ENCODE measurements around the gene ADAMTSL4. TPM values are rescaled to one million over a fixed set of nuclear protein-coding genes. Genes with fewer than 3 reads are reported as not detected.
"Not testable (repeated sequence)": the region's sequence is repeated elsewhere in the genome, so short reads cannot be mapped to it uniquely, and the experiment has no call there.

Gene ADAMTSL4
- total RNA-seq, 1 experiment from 2014 or later = not detected

GRCh38 chr1:150601540-150601939, 52.3 kb downstream of the ADAMTSL4 start:
- ChIA-PET POLR2A (ENCODE audit: low non-redundant PET) (no interaction called here), CTCF (no interaction called here)
- H3K27me3 ChIP-seq (replicated peaks; ENCODE audit: insufficient read depth, low read depth, low read length, poor library complexity) = no peaks in the 10 kb centered on the region
- H3K27ac ChIP-seq (ENCODE audit: low read depth, low read length, poor library complexity, severe bottlenecking) = no peak overlapping the region
- intact Hi-C loops (cut with micrococcal nuclease; ENCODE audit: unreplicated experiment) = no loop called here
- BruUV-seq (replicated peaks) = no TSS peak
- no peaks in the 10 kb centered on the region for H3K36me3 ChIP-seq (ENCODE audit: insufficient read depth, low read length, poor library complexity, severe bottlenecking)
- no peak overlapping the region for H3K4me3 ChIP-seq (ENCODE audit: low read depth, low read length, poor library complexity, severe bottlenecking)
- no peak for DNase-seq (ENCODE audit: low spot score)
- no peak for TF ChIP-seq EZH2 (IDR thresholded peaks at IDR 0.05; ENCODE audit: borderline replicate concordance, low read depth, low read length, poor library complexity, severe bottlenecking)
- H3K4me1 ChIP-seq (ENCODE audit: insufficient read depth, low read length, poor library complexity, severe bottlenecking) = peaks cover 16% of the 10 kb centered on the region
- H3K9me3 ChIP-seq (ENCODE audit: low read depth, low read length, poor library complexity, severe bottlenecking) = no peaks in the 10 kb centered on the region

- POLR2A ChIA-PET (ENCODE audit: low non-redundant PET); CTCF ChIA-PET: not testable (repeated sequence)
These were observed 53.2 kb downstream of the ADAMTSL4 start for GRCh38 chr1:150602372-150602771.

GRCh38 chr1:150603711-150604110, 54.5 kb downstream of the ADAMTSL4 start:
- no peaks in the 10 kb centered on the region for H3K9me3 ChIP-seq (ENCODE audit: low read depth, low read length, poor library complexity, severe bottlenecking)
- BruUV-seq (replicated peaks) = no TSS peak
- TF ChIP-seq CTCF (conservative IDR thresholded peaks at IDR 0.05; ENCODE audit: low read depth, low read length) (no peak), EZH2 (IDR thresholded peaks at IDR 0.05; ENCODE audit: borderline replicate concordance, low read depth, low read length, poor library complexity, severe bottlenecking) (no peak)
- H3K4me3 ChIP-seq (ENCODE audit: low read depth, low read length, poor library complexity, severe bottlenecking) = no peak overlapping the region
- H3K27ac ChIP-seq (ENCODE audit: low read depth, low read length, poor library complexity, severe bottlenecking) = peak overlapping the region; percentile 86
- DNase-seq (ENCODE audit: low spot score) = no peak
- intact Hi-C loops (cut with micrococcal nuclease; ENCODE audit: unreplicated experiment) = no loop called here
- H3K36me3 ChIP-seq (ENCODE audit: insufficient read depth, low read length, poor library complexity, severe bottlenecking) = no peaks in the 10 kb centered on the region
- POLR2A ChIA-PET (ENCODE audit: low non-redundant PET) = no interaction called here
- CTCF ChIA-PET = interaction anchor here (0.6 kb wide), 1 partner anchor 421 kb away, joined by 4 read pairs; no protein-coding TSS in a partner anchor
- H3K27me3 ChIP-seq (replicated peaks; ENCODE audit: insufficient read depth, low read depth, low read length, poor library complexity) = no peaks in the 10 kb centered on the region
- H3K4me1 ChIP-seq (ENCODE audit: insufficient read depth, low read length, poor library complexity, severe bottlenecking) = peaks cover 16% of the 10 kb centered on the region

More at GRCh38 chr1:150602372-150602771, 53.2 kb downstream of the ADAMTSL4 start:
- BruUV-seq (replicated peaks); H3K27me3 ChIP-seq (replicated peaks; ENCODE audit: insufficient read depth, low read depth, low read length, poor library complexity); H3K36me3 ChIP-seq (ENCODE audit: insufficient read depth, low read length, poor library complexity, severe bottlenecking); H3K4me3 ChIP-seq (ENCODE audit: low read depth, low read length, poor library complexity, severe bottlenecking); H3K9me3 ChIP-seq (ENCODE audit: low read depth, low read length, poor library complexity, severe bottlenecking); DNase-seq (ENCODE audit: low spot score); intact Hi-C loops (cut with micrococcal nuclease; ENCODE audit: unreplicated experiment); H3K27ac ChIP-seq (ENCODE audit: low read depth, low read length, poor library complexity, severe bottlenecking): not testable (repeated sequence)
- H3K4me1 ChIP-seq (ENCODE audit: insufficient read depth, low read length, poor library complexity, severe bottlenecking) = peaks cover 16% of the 10 kb centered on the region

- no peak overlapping the region for H3K4me3 ChIP-seq (ENCODE audit: low read depth, low read length, poor library complexity, severe bottlenecking)
- H3K27me3 ChIP-seq (replicated peaks; ENCODE audit: insufficient read depth, low read depth, low read length, poor library complexity) = no peaks in the 10 kb centered on the region
- BruUV-seq (replicated peaks) = TSS peak; percentile 54
- TF ChIP-seq EZH2 (IDR thresholded peaks at IDR 0.05; ENCODE audit: borderline replicate concordance, low read depth, low read length, poor library complexity, severe bottlenecking) (no peak), CTCF (conservative IDR thresholded peaks at IDR 0.05; ENCODE audit: low read depth, low read length) (no peak)
- DNase-seq (ENCODE audit: low spot score) = no peak
- H3K9me3 ChIP-seq (ENCODE audit: low read depth, low read length, poor library complexity, severe bottlenecking) = no peaks in the 10 kb centered on the region
- intact Hi-C loops (cut with micrococcal nuclease; ENCODE audit: unreplicated experiment) = no loop called here
- peak overlapping the region; percentile 86 for H3K27ac ChIP-seq (ENCODE audit: low read depth, low read length, poor library complexity, severe bottlenecking)
- ChIA-PET POLR2A (ENCODE audit: low non-redundant PET) (interaction anchor here (0.5 to 0.6 kb wide), 2 partner anchors 130 to 312 kb away, joined by 6 to 10 read pairs; no protein-coding TSS in a partner anchor), CTCF (no interaction called here)
- H3K36me3 ChIP-seq (ENCODE audit: insufficient read depth, low read length, poor library complexity, severe bottlenecking) = no peaks in the 10 kb centered on the region
- peaks cover 16% of the 10 kb centered on the region for H3K4me1 ChIP-seq (ENCODE audit: insufficient read depth, low read length, poor library complexity, severe bottlenecking)
These were observed 55.0 kb downstream of the ADAMTSL4 start for GRCh38 chr1:150604226-150604588.

GRCh38 chr1:150605451-150605731, 56.2 kb downstream of the ADAMTSL4 start:
- BruUV-seq (replicated peaks); POLR2A ChIA-PET (ENCODE audit: low non-redundant PET); intact Hi-C loops (cut with micrococcal nuclease; ENCODE audit: unreplicated experiment); H3K36me3 ChIP-seq (ENCODE audit: insufficient read depth, low read length, poor library complexity, severe bottlenecking); H3K9me3 ChIP-seq (ENCODE audit: low read depth, low read length, poor library complexity, severe bottlenecking); DNase-seq (ENCODE audit: low spot score); CTCF ChIA-PET; H3K27me3 ChIP-seq (replicated peaks; ENCODE audit: insufficient read depth, low read depth, low read length, poor library complexity); H3K4me3 ChIP-seq (ENCODE audit: low read depth, low read length, poor library complexity, severe bottlenecking): not testable (repeated sequence)
- Histone ChIP-seq H3K4me1 (ENCODE audit: insufficient read depth, low read length, poor library complexity, severe bottlenecking) (peaks cover 23% of the 10 kb centered on the region), H3K27ac (ENCODE audit: low read depth, low read length, poor library complexity, severe bottlenecking) (peak overlapping the region; percentile 86)

Data from A673 (cell line).